Upper lobe of left lung (tissue), 6 donors: Measurements from ENCODE around the gene DMAC2. TPM values are rescaled to one million over a fixed set of nuclear protein-coding genes. Genes with fewer than 3 reads are reported as not detected.
A peak's percentile ranks its signal among the peaks of the same experiment; 100 is the strongest.

ENCODE experiments used
- ATAC-seq, 2 donors: fragments of 200-7000 bp; cut with Tn5 transposase; one replicate each; pipeline ENCODE4 v1.9.1; 2022; ENCODE audit warnings: mild to moderate bottlenecking in 2 of 2, moderate library complexity in 2 of 2; ENCODE audit not compliant: low FRiP score in 2 of 2
- DNase-seq, 2 donors: peaks; one replicate each; pipeline ENCODE4 v3.0.0-alpha.2; 2019 to 2020
- H3K27ac ChIP-seq, 4 donors: fragments of 200-600 bp; sonication (generic); one replicate each; pipeline ENCODE4 v1.5.1; 2016 to 2019
- H3K27me3 ChIP-seq, 4 donors: fragments of 200-600 bp; sonication (generic); one replicate each; pipeline ENCODE4 v1.5.1; 2017 to 2019
- H3K36me3 ChIP-seq, 4 donors: fragments of 200-600 bp; sonication (generic); one replicate each; pipeline ENCODE4 v1.5.1; 2016 to 2019
- H3K4me1 ChIP-seq, 4 donors: fragments of 200-600 bp; sonication (generic); one replicate each; pipeline ENCODE4 v1.5.1; 2018 to 2019
- H3K4me3 ChIP-seq, 4 donors: fragments of 200-600 bp; sonication (generic); one replicate each; pipeline ENCODE4 v1.5.1; 2017 to 2019; ENCODE audit warnings: mild to moderate bottlenecking in 2 of 4, moderate library complexity in 1 of 4
- H3K9me3 ChIP-seq, 4 donors: fragments of 200-600 bp; sonication (generic); one replicate each; pipeline ENCODE4 v1.5.1; 2018 to 2019
- EP300 ChIP-seq, 4 donors: sonication (generic); formaldehyde crosslinking; IDR thresholded peaks; one replicate each; pipeline ENCODE4 v1.5.1; 2017; ENCODE audit warnings: antibody characterized with exemption in 4 of 4, control low read depth in 2 of 4
- POLR2A ChIP-seq, 4 donors: fragments of 450-650 bp; IDR thresholded peaks; one replicate each; pipeline ENCODE4 v1.5.1; 2016 to 2017; ENCODE audit warnings: antibody characterized with exemption in 4 of 4, mild to moderate bottlenecking in 2 of 4
- POLR2AphosphoS5 ChIP-seq, 2 donors: sonication (generic); formaldehyde crosslinking; IDR thresholded peaks; one replicate each; pipeline ENCODE4 v1.5.1; 2017; ENCODE audit warnings: antibody characterized with exemption in 2 of 2
- whole genome bisulfite sequencing, 2 donors: methylation state at CpG; one replicate each; pipeline ENCODE4 v1.1.5; 2017 to 2018; 5-methylcytosine and 5-hydroxymethylcytosine counted together
- total RNA-seq, 6 donors: library from RNA; depleted of rRNA in 4 of 6; stranded (reverse); fragments of >200 nt in 4 of 6; gene quantifications; one replicate each; pipeline versions ENCODE4 v1.1.0 to v1.2.1, GENCODE V29; 2016 to 2021
- TF ChIP-seq, protein P1 (sequence below), 6 experiments: fragments of 450-650 bp in 4 of 6; fragments of 200-600 bp in 2 of 6; sonication (generic) in 2 of 6; IDR thresholded peaks; one replicate each; pipeline ENCODE4 v1.5.1; 2016 to 2019; ENCODE audit warnings: antibody characterized with exemption in 6 of 6
- donor health status: DM: no; HTN: no; CAD: no; lungs with moderate emphysema.
- donor health status: DM: no; HTN: yes; CAD: no; lungs with severe emphysema.

DMAC2 gene
- total RNA-seq, 6 donors from 2014 or later = 28.9 to 63.1 (median 38.3) TPM

DNA sequence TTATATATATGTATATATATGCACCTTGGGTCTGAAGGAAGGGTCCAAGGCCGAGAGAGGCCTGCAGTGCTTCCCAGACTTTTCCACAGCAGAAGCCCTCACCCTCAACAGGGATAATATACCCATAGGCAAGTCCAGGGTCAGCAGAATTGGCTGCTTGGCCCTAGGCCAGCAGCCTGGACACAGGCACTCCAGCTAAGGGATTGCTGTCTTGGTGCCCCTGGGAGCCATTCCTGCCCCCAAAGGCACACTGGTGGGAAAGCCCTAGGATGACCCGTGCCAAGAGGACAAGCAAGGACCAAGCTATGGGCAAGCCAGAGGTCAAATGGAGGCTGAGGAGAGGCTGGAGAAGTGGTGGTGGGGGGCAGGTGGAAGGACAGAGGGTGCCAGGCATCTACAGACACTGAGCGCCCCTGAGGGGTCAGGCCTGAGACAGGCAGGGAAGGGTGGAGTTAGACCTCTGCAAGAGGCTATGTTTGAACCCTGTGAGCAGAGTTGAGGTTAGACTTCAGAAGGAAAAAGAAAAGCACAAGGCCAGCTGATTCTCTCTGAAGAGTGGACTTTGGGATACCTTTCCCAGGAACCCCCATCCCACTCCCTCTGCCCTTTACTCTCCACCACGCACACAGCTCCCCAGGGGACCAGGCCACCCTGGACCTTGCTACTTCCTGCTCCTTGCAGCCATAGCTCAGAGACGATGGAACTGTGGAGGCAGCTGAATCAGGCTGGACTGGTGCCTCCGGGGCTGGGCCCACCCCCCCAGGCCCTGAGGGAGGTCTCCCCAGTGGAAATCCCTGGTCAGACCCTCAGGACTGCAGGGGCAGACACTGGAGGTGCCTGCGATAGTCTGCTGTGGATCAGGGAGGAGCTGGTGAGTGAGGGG, 3.0 kb upstream of the DMAC2 start, which contains the start of gene ERICH4:
ERICH4 (plus strand) TSS at position 684 of the 883 bp plus-strand sequence; CDS start at position 698, 14 bp downstream.
- Histone ChIP-seq H3K4me3 (no peak within 1 kb of the TSS), H3K9me3 (no peaks in the 10 kb centered on the region), H3K36me3 (peaks cover 0 to 6% (median 2%) of the 10 kb centered on the region in 4 donors), H3K4me1 (peaks cover 4 to 26% (median 12%) of the 10 kb centered on the region in 4 donors), H3K27me3 (no peaks in the 10 kb centered on the region), H3K27ac (no peak within 1 kb of the TSS)
- 76 to 79% methylated on average over 7 of the region's 7 CpGs for WGBS, 2 donors
- TF ChIP-seq POLR2AphosphoS5 (IDR thresholded peaks at IDR 0.05) (no peak), EP300 (IDR thresholded peaks at IDR 0.05) (no peak), POLR2A (IDR thresholded peaks at IDR 0.05) (no peak)
- TF ChIP-seq, protein P1, sequence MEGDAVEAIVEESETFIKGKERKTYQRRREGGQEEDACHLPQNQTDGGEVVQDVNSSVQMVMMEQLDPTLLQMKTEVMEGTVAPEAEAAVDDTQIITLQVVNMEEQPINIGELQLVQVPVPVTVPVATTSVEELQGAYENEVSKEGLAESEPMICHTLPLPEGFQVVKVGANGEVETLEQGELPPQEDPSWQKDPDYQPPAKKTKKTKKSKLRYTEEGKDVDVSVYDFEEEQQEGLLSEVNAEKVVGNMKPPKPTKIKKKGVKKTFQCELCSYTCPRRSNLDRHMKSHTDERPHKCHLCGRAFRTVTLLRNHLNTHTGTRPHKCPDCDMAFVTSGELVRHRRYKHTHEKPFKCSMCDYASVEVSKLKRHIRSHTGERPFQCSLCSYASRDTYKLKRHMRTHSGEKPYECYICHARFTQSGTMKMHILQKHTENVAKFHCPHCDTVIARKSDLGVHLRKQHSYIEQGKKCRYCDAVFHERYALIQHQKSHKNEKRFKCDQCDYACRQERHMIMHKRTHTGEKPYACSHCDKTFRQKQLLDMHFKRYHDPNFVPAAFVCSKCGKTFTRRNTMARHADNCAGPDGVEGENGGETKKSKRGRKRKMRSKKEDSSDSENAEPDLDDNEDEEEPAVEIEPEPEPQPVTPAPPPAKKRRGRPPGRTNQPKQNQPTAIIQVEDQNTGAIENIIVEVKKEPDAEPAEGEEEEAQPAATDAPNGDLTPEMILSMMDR (IDR thresholded peaks at IDR 0.05) = no peak
- ATAC-seq = no peak
- DNase-seq = no peak

DNA sequence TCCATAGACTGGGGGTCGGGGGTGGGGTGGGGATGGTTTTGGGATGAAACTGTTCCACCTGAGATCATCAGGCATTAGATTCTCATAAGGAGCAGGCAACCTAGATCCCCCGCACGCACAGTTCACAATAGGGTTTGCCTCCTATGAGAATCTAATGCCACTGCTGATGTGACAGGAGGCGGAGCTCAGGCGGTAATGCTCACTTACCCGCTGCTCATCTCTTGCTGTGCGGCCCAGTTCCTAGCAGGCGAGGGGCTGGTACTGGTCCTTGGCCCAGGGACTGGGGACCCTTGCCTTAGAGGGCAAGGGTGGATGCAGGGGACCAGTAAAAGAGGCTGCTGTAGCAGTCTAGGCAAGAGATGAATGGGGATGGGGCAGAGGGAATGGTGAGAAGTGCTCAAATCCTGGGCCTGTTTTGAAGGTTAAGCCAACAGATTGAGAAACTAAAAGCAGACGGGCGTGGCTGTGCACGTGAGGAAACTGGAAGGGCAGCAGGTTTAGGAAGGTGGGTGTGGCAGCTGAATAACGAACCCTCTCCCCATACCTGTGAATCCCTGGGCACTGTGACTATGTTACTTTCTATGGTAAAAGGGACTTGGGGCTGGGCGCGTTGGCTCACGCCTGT, 1.7 kb upstream of the DMAC2 start:
- 81 to 82% methylated on average over 11 to 15 of the region's 15 CpGs for WGBS, 2 donors
- TF ChIP-seq POLR2A (IDR thresholded peaks at IDR 0.05) = no peak
- no peak for TF ChIP-seq POLR2AphosphoS5 (IDR thresholded peaks at IDR 0.05)
- no peak for TF ChIP-seq EP300 (IDR thresholded peaks at IDR 0.05)
- TF ChIP-seq, protein P1 (IDR thresholded peaks at IDR 0.05) = no peak
- DNase-seq = peak in 1 of 2 donors; percentile 15
- Histone ChIP-seq H3K4me3 (no peak overlapping the region), H3K4me1 (peaks cover 4 to 27% (median 12%) of the 10 kb centered on the region in 4 donors), H3K36me3 (peaks cover 3 to 14% (median 7%) of the 10 kb centered on the region in 4 donors), H3K27me3 (no peaks in the 10 kb centered on the region), H3K27ac (no peak overlapping the region), H3K9me3 (no peaks in the 10 kb centered on the region)
- ATAC-seq = no peak

DNA sequence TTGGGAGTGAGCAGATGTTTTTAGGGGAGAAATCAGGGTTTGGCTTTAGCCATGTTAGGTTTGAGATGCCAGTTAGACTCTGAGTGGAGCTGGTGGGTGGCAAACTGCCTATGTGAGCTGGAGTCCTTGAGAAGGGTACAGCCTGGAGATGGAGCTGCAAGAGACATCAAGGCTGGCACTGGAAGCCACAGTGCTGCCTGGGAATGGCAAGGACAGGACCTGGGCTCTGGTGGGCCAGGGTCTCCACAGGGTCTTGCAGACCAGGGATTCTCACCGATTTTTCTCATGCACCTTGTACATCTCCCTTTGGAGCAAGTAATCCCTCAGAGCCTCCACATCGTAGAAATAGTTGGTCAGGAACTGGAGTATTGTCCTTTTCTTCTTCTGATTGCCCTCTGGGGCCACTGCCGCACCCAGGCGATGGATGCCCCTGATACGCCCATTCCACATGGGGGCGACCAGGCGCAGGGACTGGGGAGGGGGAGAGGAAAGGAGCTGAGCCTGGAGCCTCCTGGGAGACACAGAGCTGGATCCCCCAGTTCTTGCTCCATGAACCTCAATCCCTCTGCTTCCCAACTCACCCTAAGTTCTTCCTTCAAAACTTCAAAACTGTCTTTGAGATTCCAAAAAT, 1.7 kb downstream of the DMAC2 start:
- ATAC-seq = no peak
- H3K4me1 ChIP-seq = peaks cover 4 to 27% (median 12%) of the 10 kb centered on the region in 4 donors
- H3K36me3 ChIP-seq = peaks cover 5 to 32% (median 20%) of the 10 kb centered on the region in 4 donors
- H3K9me3 ChIP-seq = no peaks in the 10 kb centered on the region
- TF ChIP-seq POLR2AphosphoS5 (IDR thresholded peaks at IDR 0.05) (no peak), EP300 (IDR thresholded peaks at IDR 0.05) (no peak)
- TF ChIP-seq, protein P1 (IDR thresholded peaks at IDR 0.05) = no peak
- WGBS, 2 donors = 95 to 96% methylated on average over 7 of the region's 7 CpGs
- DNase-seq = peak; percentile 6 to 49
- no peaks in the 10 kb centered on the region for H3K27me3 ChIP-seq
- no peak overlapping the region for H3K4me3 ChIP-seq
- H3K27ac ChIP-seq = no peak overlapping the region

DNA sequence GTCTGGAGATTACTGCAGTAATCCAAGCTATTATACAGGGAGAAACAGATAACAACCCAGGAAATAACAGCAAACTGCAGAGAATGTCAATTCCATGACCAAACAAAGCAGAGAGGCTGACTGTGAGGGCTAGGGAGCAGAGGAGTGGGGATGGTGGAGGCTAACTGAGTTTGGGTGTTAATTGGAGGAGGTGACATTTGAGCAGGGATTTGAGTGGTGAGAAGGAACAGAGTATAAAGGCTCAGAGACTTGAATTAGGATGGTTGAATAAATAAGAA, 3.1 kb downstream of the DMAC2 start:
- no peak overlapping the region for H3K27ac ChIP-seq
- no peak overlapping the region for H3K4me3 ChIP-seq
- H3K27me3 ChIP-seq = no peaks in the 10 kb centered on the region
- no peak for DNase-seq
- H3K4me1 ChIP-seq = peaks cover 4 to 26% (median 12%) of the 10 kb centered on the region in 4 donors
- TF ChIP-seq POLR2AphosphoS5 (IDR thresholded peaks at IDR 0.05) = no peak
- no peak for TF ChIP-seq EP300 (IDR thresholded peaks at IDR 0.05)
- TF ChIP-seq POLR2A (IDR thresholded peaks at IDR 0.05) = no peak
- TF ChIP-seq, protein P1 (IDR thresholded peaks at IDR 0.05) = no peak
- ATAC-seq = no peak
- no peaks in the 10 kb centered on the region for H3K9me3 ChIP-seq
- H3K36me3 ChIP-seq = peaks cover 10 to 46% (median 33%) of the 10 kb centered on the region in 4 donors
